Glutamatergic neuron (in vitro differentiated cells): Measurements from ENCODE around the gene CSF1. TPM values are rescaled to one million over a fixed set of nuclear protein-coding genes. Genes with fewer than 3 reads are reported as not detected.

Experiments
- DNase-seq: peaks from one replicate; pipeline ENCODE4 v3.0.0; 2022
- H3K27ac Mint-ChIP-seq: one replicate; pipeline ENCODE4 v1.8.0; 2020; ENCODE audit warnings: mild to moderate bottlenecking, mixed read lengths, inconsistent platforms; ENCODE audit not compliant: unreplicated experiment
- H3K27me3 Mint-ChIP-seq: one replicate; pipeline ENCODE4 v1.8.0; 2020; ENCODE audit warnings: mild to moderate bottlenecking, moderate library complexity, mixed read lengths, inconsistent platforms; ENCODE audit not compliant: unreplicated experiment
- H3K36me3 Mint-ChIP-seq: one replicate; pipeline ENCODE4 v1.8.0; 2020; ENCODE audit warnings: mild to moderate bottlenecking, mixed read lengths, inconsistent platforms; ENCODE audit not compliant: unreplicated experiment
- H3K4me1 Mint-ChIP-seq: one replicate; pipeline ENCODE4 v1.8.0; 2020; ENCODE audit warnings: mild to moderate bottlenecking, low read depth, mixed read lengths, inconsistent platforms; ENCODE audit not compliant: unreplicated experiment
- H3K4me3 Mint-ChIP-seq: one replicate; pipeline ENCODE4 v1.8.0; 2020; ENCODE audit warnings: mild to moderate bottlenecking, mixed read lengths, inconsistent platforms; ENCODE audit not compliant: unreplicated experiment
- H3K9me3 Mint-ChIP-seq: one replicate; pipeline ENCODE4 v1.8.0; 2020; ENCODE audit warnings: mild to moderate bottlenecking, moderate library complexity, mixed read lengths, inconsistent platforms; ENCODE audit not compliant: unreplicated experiment
- CTCF ChIP-seq: fragments of 200-600 bp; sonication (generic); IDR thresholded peaks from one replicate; pipeline ENCODE4 v1.5.0; 2021; ENCODE audit not compliant: partially characterized antibody, unreplicated experiment
- total RNA-seq: library from RNA; stranded (reverse); fragmentation: NEBNext Ultra II Directional; extraction: Animal tissue kit (Norgen Biotek cat#: 25700); gene quantifications from one replicate; pipeline ENCODE4 v1.2.1, GENCODE V29; 2021; ENCODE audit not compliant: unreplicated experiment

The CSF1 gene
- total RNA-seq, 1 donor from 2014 or later, result 0.59 TPM

DNA sequence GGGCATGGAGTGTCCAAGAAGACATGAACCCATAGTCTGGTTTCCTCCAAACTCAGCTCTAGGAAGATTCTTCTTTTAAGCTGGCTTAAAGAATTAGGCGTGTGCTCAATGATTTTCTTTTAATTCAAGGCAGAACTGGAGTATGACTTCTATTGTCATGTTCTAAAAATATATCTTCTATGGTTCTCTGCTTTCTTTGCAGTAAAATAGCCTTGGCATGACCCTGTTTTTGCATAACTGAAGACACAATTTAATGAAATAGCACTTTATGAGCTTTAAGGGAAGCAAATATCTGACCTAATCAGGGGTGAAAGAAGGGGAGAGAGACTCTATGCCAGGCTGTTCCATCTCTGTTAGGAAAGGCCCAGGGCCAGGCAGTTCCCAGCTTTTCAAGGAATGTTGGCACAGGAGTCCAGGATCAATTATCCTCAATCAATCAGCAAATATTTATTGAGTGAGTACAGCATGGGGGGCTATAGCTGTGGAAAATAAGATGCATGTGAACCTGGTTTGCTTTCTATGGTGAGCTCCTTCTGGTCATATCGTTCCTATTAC lies 7.2 kb upstream of the CSF1 start:
- H3K27me3 Mint-ChIP-seq, result peaks cover 4% of the 10 kb centered on the region
- no peaks in the 10 kb centered on the region for H3K9me3 Mint-ChIP-seq
- H3K4me3 Mint-ChIP-seq, result no peak overlapping the region
- no peak overlapping the region for H3K27ac Mint-ChIP-seq
- no peaks in the 10 kb centered on the region for H3K4me1 Mint-ChIP-seq
- TF ChIP-seq CTCF, result no peak
- no peak for DNase-seq
- H3K36me3 Mint-ChIP-seq, result no peaks in the 10 kb centered on the region

- no peaks in the 10 kb centered on the region for H3K9me3 Mint-ChIP-seq
- no peak for TF ChIP-seq CTCF
Observed at GRCh38 chr1:109904105-109904817, 6.4 kb upstream of the CSF1 start.

GRCh38 chr1:109905491-109905890 lies 5.2 kb upstream of the CSF1 start:
- Mint-ChIP-seq H3K36me3 (no peaks in the 10 kb centered on the region), H3K4me1 (peaks cover 8% of the 10 kb centered on the region), H3K27me3 (peaks cover 12% of the 10 kb centered on the region), H3K4me3 (no peak overlapping the region), H3K9me3 (no peaks in the 10 kb centered on the region), H3K27ac (no peak overlapping the region)
- TF ChIP-seq CTCF, result no peak
- DNase-seq, result no peak

More at GRCh38 chr1:109904105-109904817, 6.4 kb upstream of the CSF1 start:
- Mint-ChIP-seq H3K4me3 (no peak overlapping the region), H3K27me3 (peaks cover 8% of the 10 kb centered on the region), H3K36me3 (no peaks in the 10 kb centered on the region), H3K27ac (no peak overlapping the region), H3K4me1 (peaks cover under 1% of the 10 kb centered on the region)
- no peak for DNase-seq

- Mint-ChIP-seq H3K4me1 (peaks cover 8% of the 10 kb centered on the region), H3K4me3 (no peak overlapping the region), H3K27me3 (peaks cover 9% of the 10 kb centered on the region), H3K9me3 (no peaks in the 10 kb centered on the region), H3K27ac (no peak overlapping the region), H3K36me3 (no peaks in the 10 kb centered on the region)
- DNase-seq, result no peak
- no peak for TF ChIP-seq CTCF
Observed at GRCh38 chr1:109906160-109906838, 4.3 kb upstream of the CSF1 start.

GRCh38 chr1:109906839-109907180 lies 3.8 kb upstream of the CSF1 start:
- TF ChIP-seq CTCF, result no peak
- Mint-ChIP-seq H3K4me1 (peaks cover 8% of the 10 kb centered on the region), H3K9me3 (no peaks in the 10 kb centered on the region), H3K36me3 (no peaks in the 10 kb centered on the region), H3K27me3 (peaks cover 10% of the 10 kb centered on the region), H3K4me3 (no peak overlapping the region), H3K27ac (no peak overlapping the region)
- no peak for DNase-seq
